Dendritic cell treated with granulocyte-macrophage colony-stimulating factor and Interleukin-4, amounts not matched to agents 40 ng/mL and 50 ng/mL, for 4 days (primary cell): ENCODE results near the gene NFE2L3.
"Not testable (repeated sequence)": the region's sequence is repeated elsewhere in the genome, so short reads cannot be mapped to it uniquely, and the experiment has no call there.

Experiments used
- H3K27ac Mint-ChIP-seq: one replicate; pipeline ENCODE4 v1.8.0; 2022; ENCODE audit warnings: mild to moderate bottlenecking, mixed read lengths
- H3K27me3 Mint-ChIP-seq: one replicate; pipeline ENCODE4 v1.8.0; 2022; ENCODE audit warnings: mild to moderate bottlenecking, mixed read lengths
- H3K36me3 Mint-ChIP-seq: one replicate; pipeline ENCODE4 v1.8.0; 2022; ENCODE audit warnings: low read depth, mixed read lengths
- H3K4me1 Mint-ChIP-seq: one replicate; pipeline ENCODE4 v1.8.0; 2022; ENCODE audit warnings: low read depth, mixed read lengths
- H3K4me3 Mint-ChIP-seq: one replicate; pipeline ENCODE4 v1.8.0; 2022; ENCODE audit warnings: mild to moderate bottlenecking, moderate library complexity, mixed read lengths
- H3K9me3 Mint-ChIP-seq: one replicate; pipeline ENCODE4 v1.8.0; 2022; ENCODE audit warnings: mixed read lengths
- intact Hi-C: fragments of 100-400 bp; cut with micrococcal nuclease; formaldehyde crosslinking; loops from one replicate; pipeline ENCODE4 v1.15.0; 2022

Gene NFE2L3

DNA sequence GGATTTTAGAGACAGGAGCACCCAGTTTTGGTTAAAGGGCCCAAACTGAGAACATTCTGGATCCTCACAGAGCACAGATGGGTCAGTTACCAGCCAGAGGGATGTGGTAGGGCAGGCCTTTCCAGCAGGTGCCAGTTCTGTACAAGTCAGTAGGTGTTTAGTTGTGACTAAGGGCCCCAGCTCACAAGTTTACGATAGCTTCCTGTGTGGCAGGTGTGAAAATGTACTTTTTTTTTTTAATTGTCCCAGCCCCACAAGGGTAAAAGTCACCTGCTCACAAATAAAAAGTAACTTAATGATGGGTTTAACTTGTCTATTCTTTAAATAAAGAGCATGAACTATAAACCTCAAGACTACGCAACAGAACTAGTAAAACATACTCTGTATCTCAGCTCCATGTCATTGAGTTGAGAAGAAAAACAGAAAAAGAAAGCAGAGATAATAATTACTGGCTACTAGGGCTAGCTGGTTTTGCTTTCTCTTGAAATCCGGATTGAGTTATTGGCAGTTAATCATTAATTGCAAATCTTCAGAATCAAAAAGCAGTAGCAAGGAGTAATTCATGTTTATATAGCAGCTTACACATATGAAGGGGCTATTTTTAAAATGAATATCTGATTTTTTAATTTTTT lies 15.4 kb downstream of the NFE2L3 start:
- Mint-ChIP-seq H3K27me3 (no peaks in the 10 kb centered on the region), H3K36me3 (peaks cover 13% of the 10 kb centered on the region), H3K4me3 (no peak overlapping the region), H3K9me3 (no peaks in the 10 kb centered on the region), H3K27ac (no peak overlapping the region), H3K4me1 (peaks cover 9% of the 10 kb centered on the region)
- intact Hi-C loops = no loop called here

GRCh38 chr7:26168458-26169023 lies 16.5 kb downstream of the NFE2L3 start:
- H3K4me1 Mint-ChIP-seq = peaks cover 9% of the 10 kb centered on the region
- intact Hi-C loops = no loop called here
- no peak overlapping the region for H3K27ac Mint-ChIP-seq
- H3K4me3 Mint-ChIP-seq = no peak overlapping the region
- no peaks in the 10 kb centered on the region for H3K27me3 Mint-ChIP-seq
- H3K9me3 Mint-ChIP-seq = no peaks in the 10 kb centered on the region
- peaks cover 13% of the 10 kb centered on the region for H3K36me3 Mint-ChIP-seq

GRCh38 chr7:26169271-26169670 lies 17.3 kb downstream of the NFE2L3 start:
- intact Hi-C loops = no loop called here
- no peak overlapping the region for H3K4me3 Mint-ChIP-seq
- H3K27me3 Mint-ChIP-seq = no peaks in the 10 kb centered on the region
- peaks cover 9% of the 10 kb centered on the region for H3K4me1 Mint-ChIP-seq
- no peak overlapping the region for H3K27ac Mint-ChIP-seq
- H3K9me3 Mint-ChIP-seq = no peaks in the 10 kb centered on the region
- H3K36me3 Mint-ChIP-seq = peaks cover 20% of the 10 kb centered on the region

DNA sequence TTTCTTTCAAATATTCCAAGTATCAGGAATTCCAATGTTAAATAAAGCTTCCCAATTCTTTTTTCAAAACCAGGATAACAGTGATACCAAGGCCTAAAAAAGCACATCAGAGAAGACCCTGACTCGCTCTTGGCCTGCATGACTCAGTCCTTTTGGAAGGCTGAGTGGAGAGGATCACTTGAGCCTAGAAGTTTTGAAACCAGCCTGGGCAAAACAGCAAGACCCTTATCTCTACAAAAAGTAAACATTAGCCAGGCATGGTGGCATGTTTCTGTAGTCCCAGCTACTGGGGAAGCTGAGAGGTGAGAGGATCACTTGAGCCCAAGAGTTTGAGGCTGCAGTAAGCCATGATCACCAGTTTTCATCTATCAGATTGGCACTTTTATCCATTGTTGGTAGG lies 18.7 kb downstream of the NFE2L3 start:
- Mint-ChIP-seq H3K27me3 (no peaks in the 10 kb centered on the region), H3K4me3 (no peak overlapping the region), H3K4me1 (peaks cover 9% of the 10 kb centered on the region), H3K27ac (no peak overlapping the region), H3K9me3 (no peaks in the 10 kb centered on the region), H3K36me3 (peaks cover 20% of the 10 kb centered on the region)
- intact Hi-C loops = no loop called here

DNA sequence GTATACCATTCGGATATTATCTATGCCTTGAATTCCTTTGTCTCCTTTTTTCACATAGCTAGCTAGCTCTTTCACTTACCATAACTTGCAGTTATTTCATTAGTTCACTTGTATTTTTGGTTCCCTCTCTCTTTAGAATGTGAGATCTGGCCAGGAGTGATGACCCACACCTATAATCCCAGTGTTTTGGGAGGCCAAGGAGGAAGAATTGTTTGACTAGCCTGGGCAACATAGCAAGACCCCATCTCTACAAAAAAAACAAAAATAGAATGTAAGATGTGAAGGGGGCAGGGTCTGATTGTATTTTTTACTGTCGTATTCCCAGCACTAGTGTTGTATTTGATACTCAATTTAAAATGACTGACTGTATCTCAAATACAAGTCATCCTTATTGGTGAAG lies 19.6 kb downstream of the NFE2L3 start:
- peaks cover 26% of the 10 kb centered on the region for H3K36me3 Mint-ChIP-seq
- intact Hi-C loops = no loop called here
- H3K27ac Mint-ChIP-seq = no peak overlapping the region
- H3K27me3 Mint-ChIP-seq = no peaks in the 10 kb centered on the region
- peaks cover 7% of the 10 kb centered on the region for H3K4me1 Mint-ChIP-seq
- H3K4me3 Mint-ChIP-seq = no peak overlapping the region
- H3K9me3 Mint-ChIP-seq = no peaks in the 10 kb centered on the region

DNA sequence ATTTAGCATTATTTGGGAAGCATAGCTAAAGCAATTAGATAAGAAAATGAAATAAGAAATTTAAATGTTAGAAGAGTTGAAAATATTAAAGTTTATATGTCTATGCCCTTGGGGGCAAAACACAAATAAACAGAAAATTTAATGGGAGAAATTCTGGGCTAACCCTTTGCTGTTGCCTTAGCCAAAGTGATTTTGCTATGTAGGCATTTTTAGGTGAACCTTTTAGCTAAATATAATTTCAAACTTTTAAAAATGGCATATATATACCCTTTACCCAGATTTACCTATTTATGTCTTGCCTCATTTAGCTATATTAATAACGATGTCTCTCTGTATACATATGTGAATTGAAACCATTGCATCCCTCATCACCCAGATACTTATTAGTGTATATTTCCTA lies 20.1 kb downstream of the NFE2L3 start:
- Mint-ChIP-seq H3K4me3 (no peak overlapping the region), H3K27me3 (no peaks in the 10 kb centered on the region), H3K4me1 (peaks cover 2% of the 10 kb centered on the region), H3K27ac (no peak overlapping the region), H3K36me3 (peaks cover 26% of the 10 kb centered on the region), H3K9me3 (no peaks in the 10 kb centered on the region)
- intact Hi-C loops = no loop called here

DNA sequence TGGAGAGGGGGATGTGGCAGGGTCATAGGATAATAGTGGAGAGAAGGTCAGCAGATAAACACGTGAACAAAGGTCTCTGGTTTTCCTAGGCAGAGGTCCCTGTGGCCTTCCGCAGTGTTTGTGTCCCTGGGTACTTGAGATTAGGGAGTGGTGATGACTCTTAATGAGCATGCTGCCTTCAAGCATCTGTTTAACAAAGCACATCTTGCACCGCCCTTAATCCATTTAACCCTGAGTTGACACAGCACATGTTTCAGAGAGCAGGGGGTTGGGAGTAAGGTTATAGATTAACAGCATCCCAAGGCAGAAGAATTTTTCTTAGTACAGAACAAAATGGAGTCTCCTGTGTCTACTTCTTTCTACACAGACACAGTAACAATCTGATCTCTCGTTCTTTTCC lies 23.9 kb downstream of the NFE2L3 start:
- intact Hi-C loops, H3K9me3 Mint-ChIP-seq, H3K4me3 Mint-ChIP-seq, H3K27ac Mint-ChIP-seq, H3K27me3 Mint-ChIP-seq, H3K4me1 Mint-ChIP-seq: not testable (repeated sequence)
- H3K36me3 Mint-ChIP-seq = peaks cover 35% of the 10 kb centered on the region

GRCh38 chr7:26176696-26177095 lies 24.7 kb downstream of the NFE2L3 start:
- H3K9me3 Mint-ChIP-seq, H3K27ac Mint-ChIP-seq, intact Hi-C loops, H3K4me3 Mint-ChIP-seq, H3K27me3 Mint-ChIP-seq: not testable (repeated sequence)
- Mint-ChIP-seq H3K4me1 (peaks cover 12% of the 10 kb centered on the region), H3K36me3 (peaks cover 27% of the 10 kb centered on the region)

DNA sequence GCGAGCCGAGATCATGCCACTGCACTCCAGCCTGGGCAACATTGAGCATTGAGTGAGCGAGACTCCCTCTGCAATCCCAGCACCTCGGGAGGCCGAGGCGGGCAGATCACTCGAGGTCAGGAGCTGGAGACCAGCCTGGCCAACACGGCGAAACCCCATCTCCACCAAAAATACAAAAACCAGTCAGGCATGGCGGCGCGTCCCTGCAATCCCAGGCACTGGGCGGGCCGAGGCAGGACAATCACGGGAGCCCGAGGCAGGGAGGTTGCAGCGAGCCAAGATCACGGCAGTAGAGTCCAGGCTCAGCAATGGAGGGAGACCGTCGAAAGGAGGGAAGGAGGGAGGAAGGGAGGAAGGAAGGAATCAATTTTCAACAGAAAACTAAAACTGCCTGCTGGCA lies 25.3 kb downstream of the NFE2L3 start:
- H3K27me3 Mint-ChIP-seq, H3K27ac Mint-ChIP-seq, H3K4me3 Mint-ChIP-seq, H3K9me3 Mint-ChIP-seq, intact Hi-C loops: not testable (repeated sequence)
- H3K36me3 Mint-ChIP-seq = peaks cover 25% of the 10 kb centered on the region
- peaks cover 14% of the 10 kb centered on the region for H3K4me1 Mint-ChIP-seq

DNA sequence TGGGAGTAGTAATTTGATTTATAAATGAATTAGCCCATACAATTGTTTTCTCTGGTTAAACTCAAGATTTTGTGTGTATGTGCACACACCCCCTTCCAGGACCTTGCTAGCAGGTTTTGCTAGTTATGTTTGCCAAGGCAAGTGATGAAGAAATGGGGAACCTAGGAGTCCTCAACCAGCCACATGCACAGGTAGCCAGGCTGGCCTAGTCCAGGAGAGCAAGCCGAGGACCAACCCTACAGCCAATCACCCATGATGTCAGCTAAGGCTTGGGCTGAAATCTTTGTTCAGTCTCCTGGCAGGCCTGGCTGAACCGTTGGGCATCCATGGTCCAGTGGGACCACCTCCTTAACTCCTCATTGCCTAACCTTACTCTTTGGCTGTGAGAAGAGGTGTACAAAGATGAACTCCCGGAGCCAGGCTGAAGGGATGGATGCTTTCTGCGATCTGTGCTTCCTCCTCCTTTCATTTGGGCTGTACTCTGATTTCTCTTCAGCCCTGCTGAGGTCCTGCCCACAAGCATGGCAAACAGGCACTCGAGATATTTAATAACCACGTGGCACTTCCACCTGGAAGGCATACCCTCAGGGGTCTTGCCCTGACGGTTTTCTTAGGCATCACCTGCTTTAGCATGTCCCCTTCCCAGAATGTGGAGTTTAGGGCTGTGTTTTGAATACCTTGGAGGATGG lies 26.4 kb downstream of the NFE2L3 start:
- H3K36me3 Mint-ChIP-seq = peaks cover 25% of the 10 kb centered on the region
- intact Hi-C loops = no loop called here
- H3K9me3 Mint-ChIP-seq = no peaks in the 10 kb centered on the region
- no peaks in the 10 kb centered on the region for H3K27me3 Mint-ChIP-seq
- H3K27ac Mint-ChIP-seq = no peak overlapping the region
- peaks cover 14% of the 10 kb centered on the region for H3K4me1 Mint-ChIP-seq
- H3K4me3 Mint-ChIP-seq = no peak overlapping the region

- no peak overlapping the region for H3K27ac Mint-ChIP-seq
- H3K27me3 Mint-ChIP-seq = no peaks in the 10 kb centered on the region
- peaks cover 14% of the 10 kb centered on the region for H3K4me1 Mint-ChIP-seq
- intact Hi-C loops = no loop called here
- H3K36me3 Mint-ChIP-seq = peaks cover 23% of the 10 kb centered on the region
- H3K4me3 Mint-ChIP-seq = no peak overlapping the region
- no peaks in the 10 kb centered on the region for H3K9me3 Mint-ChIP-seq
Observed at GRCh38 chr7:26179422-26179821, 27.4 kb downstream of the NFE2L3 start.

DNA sequence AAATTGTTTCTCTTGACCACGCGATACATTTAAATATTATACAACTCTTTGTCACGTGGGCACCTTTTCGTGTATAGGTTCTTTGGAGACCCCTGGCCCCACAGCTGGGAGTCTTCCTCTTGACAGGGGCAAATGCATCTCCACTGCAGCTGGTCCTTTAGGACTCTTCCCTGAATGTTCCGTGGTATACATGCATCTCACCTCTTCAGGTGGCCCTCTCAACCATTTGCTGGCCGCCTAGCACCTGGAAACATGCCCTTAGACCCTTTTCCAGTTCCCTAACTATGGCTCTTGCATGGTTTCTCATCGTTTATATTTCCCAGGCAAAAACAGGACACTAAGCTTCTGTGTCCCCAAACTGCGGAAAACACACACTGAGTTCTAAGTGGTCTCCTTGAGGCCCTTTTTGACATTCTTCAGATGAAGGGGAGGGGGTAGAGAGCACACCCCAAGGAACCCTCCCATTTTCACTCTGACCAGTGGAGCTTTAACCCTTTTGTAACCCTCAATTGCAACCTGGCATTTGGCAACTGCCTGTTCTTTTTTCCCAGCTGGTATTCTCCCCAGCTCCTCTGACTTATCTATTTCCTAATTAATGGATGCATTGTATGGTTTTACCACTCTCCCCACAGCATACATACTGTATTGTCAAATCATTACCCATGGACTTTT lies 28.0 kb downstream of the NFE2L3 start:
- Mint-ChIP-seq H3K4me3 (no peak overlapping the region), H3K27ac (no peak overlapping the region), H3K9me3 (no peaks in the 10 kb centered on the region), H3K4me1 (peaks cover 14% of the 10 kb centered on the region), H3K36me3 (peaks cover 28% of the 10 kb centered on the region), H3K27me3 (no peaks in the 10 kb centered on the region)
- intact Hi-C loops = no loop called here

DNA sequence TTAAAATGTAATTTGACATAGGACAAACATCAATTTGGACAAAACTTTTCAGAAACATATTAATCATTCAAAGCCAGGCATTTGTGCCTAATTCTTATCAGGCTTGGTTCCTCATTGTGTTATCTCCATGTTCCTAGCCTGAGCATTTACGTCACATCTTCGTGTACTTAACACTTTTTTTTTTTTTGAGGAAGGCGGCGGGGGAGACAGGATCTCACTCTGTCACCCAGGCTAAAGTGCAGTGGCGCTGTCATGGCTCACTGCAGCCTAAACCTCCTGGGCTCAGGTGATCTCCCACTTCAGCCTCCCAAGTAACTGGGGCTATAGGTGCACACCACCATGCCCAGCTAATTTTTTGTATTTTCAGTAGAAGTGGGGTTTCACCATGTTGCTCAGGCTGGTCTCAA lies 28.8 kb downstream of the NFE2L3 start:
- Mint-ChIP-seq H3K36me3 (peaks cover 37% of the 10 kb centered on the region), H3K4me1 (peaks cover 14% of the 10 kb centered on the region), H3K9me3 (no peaks in the 10 kb centered on the region), H3K27ac (no peak overlapping the region), H3K4me3 (no peak overlapping the region), H3K27me3 (no peaks in the 10 kb centered on the region)
- intact Hi-C loops = no loop called here

- intact Hi-C loops = no loop called here
- H3K27ac Mint-ChIP-seq = no peak overlapping the region
- H3K27me3 Mint-ChIP-seq = no peaks in the 10 kb centered on the region
- H3K9me3 Mint-ChIP-seq = no peaks in the 10 kb centered on the region
- H3K4me3 Mint-ChIP-seq = no peak overlapping the region
- H3K4me1 Mint-ChIP-seq = peaks cover 14% of the 10 kb centered on the region
- peaks cover 38% of the 10 kb centered on the region for H3K36me3 Mint-ChIP-seq
Observed at GRCh38 chr7:26181474-26182227, 29.7 kb downstream of the NFE2L3 start.
